Measurements from ENCODE around the gene JARID2. TPM values are rescaled to one million over a fixed set of nuclear protein-coding genes. Genes with fewer than 3 reads are reported as not detected.

The JARID2 gene
- total and polyA plus RNA-seq, 2 of the 8 experiments (the other 6 are each of a cell fraction or from before 2014, with no cell fraction given), result 60.1 to 239 TPM

DNA sequence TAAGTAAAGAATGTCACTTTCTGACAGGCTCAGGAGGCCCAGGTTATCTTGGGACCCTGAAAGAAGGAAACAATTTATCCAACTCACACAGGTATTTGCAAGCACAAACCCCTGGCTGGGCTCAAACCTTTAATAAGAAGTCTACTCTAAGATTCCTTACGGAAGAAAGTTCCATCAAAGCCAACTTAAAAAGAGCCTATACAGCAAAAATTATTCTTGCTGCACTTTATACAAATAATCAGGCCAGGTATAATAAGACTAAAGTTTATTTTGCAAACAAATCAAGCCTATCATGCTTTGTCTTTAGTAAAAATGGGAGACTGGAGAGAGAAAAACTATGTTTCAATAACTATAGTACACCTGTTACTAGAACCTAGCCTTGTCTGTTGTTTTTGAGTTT, 314.8 kb downstream of the JARID2 start:
- H4K8ac ChIP-seq (ENCODE audit: extremely low read depth, insufficient read depth, low read length), result no peak overlapping the region
- H3K79me1 ChIP-seq (ENCODE audit: low read depth, low read length), result no peaks in the 10 kb centered on the region
- no peak overlapping the region for H3K18ac ChIP-seq (ENCODE audit: extremely low read depth, low read length)
- no peak overlapping the region for H3K14ac ChIP-seq (ENCODE audit: insufficient read length)
- H4K5ac ChIP-seq (ENCODE audit: insufficient read length, low read depth, low read length), result no peak overlapping the region
- no peak overlapping the region for H2AK5ac ChIP-seq (ENCODE audit: low read depth, low read length)
- no peak overlapping the region for H3K4me3 ChIP-seq (ENCODE audit: extremely low read depth in 1 of 4, insufficient read depth in 2 of 4, low read depth in 3 of 4, low read length in 4 of 4)
- FAIRE-seq (no peak), DNase-seq (ENCODE audit: low read depth in 1 of 2, low spot score in 2 of 2) (no peak)
- no peaks in the 10 kb centered on the region for H3K4me1 ChIP-seq (replicated peaks in 1 of 4; ENCODE audit: control insufficient read depth in 3 of 4, insufficient read depth in 4 of 4, low read length in 3 of 4)
- 100% methylated on average over 1 of the region's 1 CpG; no CpG with 5 or more reads in 1 of the 2 experiments for WGBS, 2 experiments (ENCODE audit: extremely low coverage in 1 of 2, insufficient coverage in 1 of 2, insufficient read length in 1 of 2, insufficient replicate concordance in 2 of 2, low coverage in 1 of 2, low lambda C conversion rate in 2 of 2, missing lambda C conversion rate in 1 of 2)
- H4K20me1 ChIP-seq (replicated peaks in 1 of 2; ENCODE audit: control insufficient read depth in 1 of 2, insufficient read depth in 2 of 2, low read length in 2 of 2), result peaks cover 0 to 2% of the 10 kb centered on the region in 2 experiments
- H2BK12ac ChIP-seq (ENCODE audit: low read depth, low read length), result no peak overlapping the region
- H3K27me3 ChIP-seq (replicated peaks in 1 of 4; ENCODE audit: control insufficient read depth in 3 of 4, extremely low read depth in 1 of 4, insufficient read depth in 3 of 4, low read length in 3 of 4), result no peaks in the 10 kb centered on the region; a peak in 1 of 7 replicates
- H3K9me3 ChIP-seq (ENCODE audit: insufficient read depth in 2 of 2, low read depth in 1 of 2, low read length in 1 of 2), result no peaks in the 10 kb centered on the region
- H3K9ac ChIP-seq (replicated peaks in 1 of 4; ENCODE audit: extremely low read depth in 1 of 4, low read depth in 3 of 4, low read length in 3 of 4), result no peak overlapping the region
- H2BK15ac ChIP-seq (ENCODE audit: low read length), result no peak overlapping the region
- no peak overlapping the region for H3K4me2 ChIP-seq (ENCODE audit: insufficient read depth in 1 of 2, low read depth in 2 of 2, low read length in 2 of 2)
- H3K56ac ChIP-seq (replicated peaks; ENCODE audit: insufficient read length, low read depth, low read length), result no peak overlapping the region
- no peaks in the 10 kb centered on the region for H3K36me3 ChIP-seq (ENCODE audit: control insufficient read depth in 2 of 4, insufficient read depth in 4 of 4, low read length in 3 of 4)
- H2BK20ac ChIP-seq (ENCODE audit: low read length), result no peak overlapping the region
- H2BK5ac ChIP-seq (ENCODE audit: low read depth, low read length), result no peak overlapping the region
- no peaks in the 10 kb centered on the region for H3K79me2 ChIP-seq (ENCODE audit: control insufficient read depth in 1 of 2, insufficient read depth in 2 of 2, low read length in 2 of 2)
- no peaks in the 10 kb centered on the region for H3K23me2 ChIP-seq (ENCODE audit: low read depth, low read length)
- H3K23ac ChIP-seq (ENCODE audit: insufficient read length), result no peak overlapping the region
- ChIA-PET CTCF (ENCODE audit: partially characterized antibody) (interaction anchor here (0.6 kb wide), 1 partner anchor 647 kb away, joined by 5 read pairs; no protein-coding TSS in a partner anchor), POLR2A (ENCODE audit: partially characterized antibody) (no interaction called here)
- H3K4ac ChIP-seq (replicated peaks; ENCODE audit: insufficient read length, low read depth, low read length), result no peak overlapping the region
- no peak overlapping the region for H4K91ac ChIP-seq (replicated peaks; ENCODE audit: insufficient read length, low read length)
- no peak overlapping the region for H3K27ac ChIP-seq (ENCODE audit: low read depth, low read length)
- H2BK120ac ChIP-seq (replicated peaks; ENCODE audit: low read depth, low read length), result no peak overlapping the region
- no peak overlapping the region for H2AFZ ChIP-seq (ENCODE audit: low read length)
- TF ChIP-seq RXRA (IDR thresholded peaks at IDR 0.05; ENCODE audit: insufficient read depth, low read depth, low read length) (no peak), POLR2A (IDR thresholded peaks at IDR 0.05; ENCODE audit: control extremely low read depth in 1 of 2, low read depth in 2 of 2, low read length in 2 of 2) (no peak), YY1 (IDR thresholded peaks at IDR 0.05; ENCODE audit: low read depth, low read length) (no peak), SRF (IDR thresholded peaks at IDR 0.05; ENCODE audit: low read depth, low read length) (no peak), CHD1 (IDR thresholded peaks at IDR 0.05; ENCODE audit: low read depth, low read length) (no peak), TAF7 (optimal IDR thresholded peaks at IDR 0.05; ENCODE audit: borderline replicate concordance, low read depth, low read length) (no peak)
